ENCODE results near the gene CHD6. TPM values are rescaled to one million over a fixed set of nuclear protein-coding genes. Genes with fewer than 3 reads are reported as not detected.

The CHD6 gene
- total and polyA plus RNA-seq, 2 donors = 11.8 to 45.7 TPM

GRCh38 chr20:41617059-41617901 is 897 bp downstream of the CHD6 start:
- peak overlapping the region; percentile 64 to 100 for H3K4me3 ChIP-seq (ENCODE audit: low read length in 2 of 2)
- H3K9me3 ChIP-seq (ENCODE audit: control insufficient read depth in 2 of 2, insufficient read depth in 1 of 2, low read length in 1 of 2) = no peaks in the 10 kb centered on the region
- peak overlapping the region in 1 of 2 donors; percentile 68 for H3K27ac ChIP-seq (ENCODE audit: low read depth in 1 of 2, low read length in 1 of 2)
- WGBS = 6% methylated on average over 35 of the region's 35 CpGs
- peaks cover 14 to 22% of the 10 kb centered on the region in 2 donors for H3K4me1 ChIP-seq (ENCODE audit: control insufficient read depth in 2 of 2, insufficient read depth in 2 of 2, low read length in 2 of 2)
- peaks cover 4 to 20% of the 10 kb centered on the region in 2 donors for H3K27me3 ChIP-seq (ENCODE audit: control insufficient read depth in 2 of 2, insufficient read depth in 1 of 2, low read length in 1 of 2)
- DNase-seq (ENCODE audit: low read depth in 6 of 9, low spot score in 9 of 9) = peak in 7 of 9 donors; percentile 32 to 71 (median 38)
- H3K36me3 ChIP-seq (ENCODE audit: control insufficient read depth in 2 of 2, insufficient read depth in 2 of 2, low read length in 1 of 2) = no peaks in the 10 kb centered on the region

- no peaks in the 10 kb centered on the region for H3K9me3 ChIP-seq (ENCODE audit: control insufficient read depth in 2 of 2, insufficient read depth in 1 of 2, low read length in 1 of 2)
- peaks cover 14 to 18% of the 10 kb centered on the region in 2 donors for H3K4me1 ChIP-seq (ENCODE audit: control insufficient read depth in 2 of 2, insufficient read depth in 2 of 2, low read length in 2 of 2)
- no peak overlapping the region for H3K4me3 ChIP-seq (ENCODE audit: low read length in 2 of 2)
These were observed 1.9 kb downstream of the CHD6 start for GRCh38 chr20:41616228-41616627.

GRCh38 chr20:41615676-41616075 is 2.5 kb downstream of the CHD6 start:
- peaks cover 4 to 13% of the 10 kb centered on the region in 2 donors for H3K27me3 ChIP-seq (ENCODE audit: control insufficient read depth in 2 of 2, insufficient read depth in 1 of 2, low read length in 1 of 2)
- no peaks in the 10 kb centered on the region for H3K36me3 ChIP-seq (ENCODE audit: control insufficient read depth in 2 of 2, insufficient read depth in 2 of 2, low read length in 1 of 2)
- H3K4me3 ChIP-seq (ENCODE audit: low read length in 2 of 2) = no peak overlapping the region
- no peaks in the 10 kb centered on the region for H3K9me3 ChIP-seq (ENCODE audit: control insufficient read depth in 2 of 2, insufficient read depth in 1 of 2, low read length in 1 of 2)
- no peak for DNase-seq (ENCODE audit: low read depth in 6 of 9, low spot score in 9 of 9)
- H3K27ac ChIP-seq (ENCODE audit: low read depth in 1 of 2, low read length in 1 of 2) = no peak overlapping the region
- 16% methylated on average over 3 of the region's 3 CpGs for WGBS
- H3K4me1 ChIP-seq (ENCODE audit: control insufficient read depth in 2 of 2, insufficient read depth in 2 of 2, low read length in 2 of 2) = peaks cover 14 to 18% of the 10 kb centered on the region in 2 donors

More at GRCh38 chr20:41616228-41616627, 1.9 kb downstream of the CHD6 start:
- Histone ChIP-seq H3K36me3 (ENCODE audit: control insufficient read depth in 2 of 2, insufficient read depth in 2 of 2, low read length in 1 of 2) (no peaks in the 10 kb centered on the region), H3K27ac (ENCODE audit: low read depth in 1 of 2, low read length in 1 of 2) (no peak overlapping the region), H3K27me3 (ENCODE audit: control insufficient read depth in 2 of 2, insufficient read depth in 1 of 2, low read length in 1 of 2) (peaks cover 4 to 13% of the 10 kb centered on the region in 2 donors)
- no peak for DNase-seq (ENCODE audit: low read depth in 6 of 9, low spot score in 9 of 9)
- WGBS = 81% methylated on average over 4 of the region's 4 CpGs

- H3K27me3 ChIP-seq (ENCODE audit: control insufficient read depth in 2 of 2, insufficient read depth in 1 of 2, low read length in 1 of 2) = peaks cover 3 to 10% of the 10 kb centered on the region in 2 donors
- H3K4me1 ChIP-seq (ENCODE audit: control insufficient read depth in 2 of 2, insufficient read depth in 2 of 2, low read length in 2 of 2) = peaks cover 14 to 17% of the 10 kb centered on the region in 2 donors
- no peaks in the 10 kb centered on the region for H3K36me3 ChIP-seq (ENCODE audit: control insufficient read depth in 2 of 2, insufficient read depth in 2 of 2, low read length in 1 of 2)
- H3K9me3 ChIP-seq (ENCODE audit: control insufficient read depth in 2 of 2, insufficient read depth in 1 of 2, low read length in 1 of 2) = no peaks in the 10 kb centered on the region
- H3K4me3 ChIP-seq (ENCODE audit: low read length in 2 of 2) = no peak overlapping the region
- WGBS = 89% methylated on average over 1 of the region's 1 CpG
- no peak for DNase-seq (ENCODE audit: low read depth in 6 of 9, low spot score in 9 of 9)
- no peak overlapping the region for H3K27ac ChIP-seq (ENCODE audit: low read depth in 1 of 2, low read length in 1 of 2)
These were observed 3.1 kb downstream of the CHD6 start for GRCh38 chr20:41615110-41615509.

GRCh38 chr20:41613321-41613720 is 4.9 kb downstream of the CHD6 start:
- H3K27ac ChIP-seq (ENCODE audit: low read depth in 1 of 2, low read length in 1 of 2) = no peak overlapping the region
- H3K4me3 ChIP-seq (ENCODE audit: low read length in 2 of 2) = no peak overlapping the region
- no peaks in the 10 kb centered on the region for H3K27me3 ChIP-seq (ENCODE audit: control insufficient read depth in 2 of 2, insufficient read depth in 1 of 2, low read length in 1 of 2)
- DNase-seq (ENCODE audit: low read depth in 6 of 9, low spot score in 9 of 9) = no peak
- H3K4me1 ChIP-seq (ENCODE audit: control insufficient read depth in 2 of 2, insufficient read depth in 2 of 2, low read length in 2 of 2) = peaks cover 6 to 10% of the 10 kb centered on the region in 2 donors
- no peaks in the 10 kb centered on the region for H3K9me3 ChIP-seq (ENCODE audit: control insufficient read depth in 2 of 2, insufficient read depth in 1 of 2, low read length in 1 of 2)
- whole genome bisulfite sequencing = 97% methylated on average over 2 of the region's 2 CpGs
- no peaks in the 10 kb centered on the region for H3K36me3 ChIP-seq (ENCODE audit: control insufficient read depth in 2 of 2, insufficient read depth in 2 of 2, low read length in 1 of 2)

- Histone ChIP-seq H3K27ac (ENCODE audit: low read depth in 1 of 2, low read length in 1 of 2) (no peak overlapping the region), H3K36me3 (ENCODE audit: control insufficient read depth in 2 of 2, insufficient read depth in 2 of 2, low read length in 1 of 2) (no peaks in the 10 kb centered on the region), H3K4me1 (ENCODE audit: control insufficient read depth in 2 of 2, insufficient read depth in 2 of 2, low read length in 2 of 2) (no peaks in the 10 kb centered on the region), H3K9me3 (ENCODE audit: control insufficient read depth in 2 of 2, insufficient read depth in 1 of 2, low read length in 1 of 2) (no peaks in the 10 kb centered on the region), H3K4me3 (ENCODE audit: low read length in 2 of 2) (no peak overlapping the region), H3K27me3 (ENCODE audit: control insufficient read depth in 2 of 2, insufficient read depth in 1 of 2, low read length in 1 of 2) (no peaks in the 10 kb centered on the region)
- WGBS = 65% methylated on average over 3 of the region's 3 CpGs
- no peak for DNase-seq (ENCODE audit: low read depth in 6 of 9, low spot score in 9 of 9)
These were observed 8.7 kb downstream of the CHD6 start for GRCh38 chr20:41609474-41609873.

- no peaks in the 10 kb centered on the region for H3K36me3 ChIP-seq (ENCODE audit: control insufficient read depth in 2 of 2, insufficient read depth in 2 of 2, low read length in 1 of 2)
- no peak overlapping the region for H3K27ac ChIP-seq (ENCODE audit: low read depth in 1 of 2, low read length in 1 of 2)
- no peaks in the 10 kb centered on the region for H3K4me1 ChIP-seq (ENCODE audit: control insufficient read depth in 2 of 2, insufficient read depth in 2 of 2, low read length in 2 of 2)
- H3K9me3 ChIP-seq (ENCODE audit: control insufficient read depth in 2 of 2, insufficient read depth in 1 of 2, low read length in 1 of 2) = no peaks in the 10 kb centered on the region
- DNase-seq (ENCODE audit: low read depth in 6 of 9, low spot score in 9 of 9) = no peak
- no peak overlapping the region for H3K4me3 ChIP-seq (ENCODE audit: low read length in 2 of 2)
- no peaks in the 10 kb centered on the region for H3K27me3 ChIP-seq (ENCODE audit: control insufficient read depth in 2 of 2, insufficient read depth in 1 of 2, low read length in 1 of 2)
- 95% methylated on average over 2 of the region's 2 CpGs for WGBS
These were observed 9.6 kb downstream of the CHD6 start for GRCh38 chr20:41608606-41609005.

GRCh38 chr20:41607791-41608190 is 10.4 kb downstream of the CHD6 start:
- WGBS = 100% methylated on average over 1 of the region's 1 CpG
- Histone ChIP-seq H3K4me1 (ENCODE audit: control insufficient read depth in 2 of 2, insufficient read depth in 2 of 2, low read length in 2 of 2) (no peaks in the 10 kb centered on the region), H3K27me3 (ENCODE audit: control insufficient read depth in 2 of 2, insufficient read depth in 1 of 2, low read length in 1 of 2) (no peaks in the 10 kb centered on the region), H3K36me3 (ENCODE audit: control insufficient read depth in 2 of 2, insufficient read depth in 2 of 2, low read length in 1 of 2) (no peaks in the 10 kb centered on the region), H3K4me3 (ENCODE audit: low read length in 2 of 2) (no peak overlapping the region), H3K27ac (ENCODE audit: low read depth in 1 of 2, low read length in 1 of 2) (no peak overlapping the region), H3K9me3 (ENCODE audit: control insufficient read depth in 2 of 2, insufficient read depth in 1 of 2, low read length in 1 of 2) (no peaks in the 10 kb centered on the region)
- DNase-seq (ENCODE audit: low read depth in 6 of 9, low spot score in 9 of 9) = no peak

- no peaks in the 10 kb centered on the region for H3K36me3 ChIP-seq (ENCODE audit: control insufficient read depth in 2 of 2, insufficient read depth in 2 of 2, low read length in 1 of 2)
- no peak for DNase-seq (ENCODE audit: low read depth in 6 of 9, low spot score in 9 of 9)
- 98% methylated on average over 1 of the region's 1 CpG for WGBS
- no peak overlapping the region for H3K27ac ChIP-seq (ENCODE audit: low read depth in 1 of 2, low read length in 1 of 2)
- H3K27me3 ChIP-seq (ENCODE audit: control insufficient read depth in 2 of 2, insufficient read depth in 1 of 2, low read length in 1 of 2) = no peaks in the 10 kb centered on the region
- H3K9me3 ChIP-seq (ENCODE audit: control insufficient read depth in 2 of 2, insufficient read depth in 1 of 2, low read length in 1 of 2) = peaks cover 3 to 17% of the 10 kb centered on the region in 2 donors
- H3K4me1 ChIP-seq (ENCODE audit: control insufficient read depth in 2 of 2, insufficient read depth in 2 of 2, low read length in 2 of 2) = no peaks in the 10 kb centered on the region
- no peak overlapping the region for H3K4me3 ChIP-seq (ENCODE audit: low read length in 2 of 2)
These were observed 14.2 kb downstream of the CHD6 start for GRCh38 chr20:41604002-41604401.
